GM19240 (cell line): ENCODE measurements around the gene PTRH2.

Experiments
- DNase-seq: peaks from one replicate; pipeline ENCODE4 v3.0.0; 2011; ENCODE audit warnings: low spot score; ENCODE audit not compliant: insufficient read length

Gene PTRH2

GRCh38 chr17:59722623-59723022 is 15.4 kb upstream of the PTRH2 start:
- no peak for DNase-seq

DNA sequence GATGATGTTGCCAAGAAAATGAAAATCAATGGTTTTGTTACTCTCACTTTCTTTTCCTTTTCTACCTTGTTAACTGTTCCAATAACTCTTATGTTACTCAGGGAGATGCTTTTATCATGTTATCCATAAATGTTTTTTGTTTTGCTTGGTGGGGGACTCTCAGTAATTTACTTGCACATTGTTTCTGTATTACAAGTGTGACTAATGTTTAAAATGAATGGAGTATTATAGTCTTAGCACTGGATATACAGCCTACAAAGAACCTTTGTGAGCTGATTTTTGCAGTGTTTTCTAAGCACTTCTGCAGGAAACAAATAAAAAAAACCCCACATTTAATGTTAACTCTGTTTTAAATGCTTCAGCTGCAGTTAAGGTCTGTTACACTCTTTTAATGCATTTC is 12.3 kb upstream of the PTRH2 start:
- no peak for DNase-seq

- no peak for DNase-seq
These were observed 9.2 kb upstream of the PTRH2 start for GRCh38 chr17:59716427-59716826.

GRCh38 chr17:59714255-59714654 is 7.0 kb upstream of the PTRH2 start:
- DNase-seq, result no peak

GRCh38 chr17:59712862-59713261 is 5.6 kb upstream of the PTRH2 start:
- no peak for DNase-seq

GRCh38 chr17:59711936-59712335 is 4.7 kb upstream of the PTRH2 start:
- DNase-seq, result no peak

- no peak for DNase-seq
These were observed 771 bp upstream of the PTRH2 start for GRCh38 chr17:59707971-59708430.

DNA sequence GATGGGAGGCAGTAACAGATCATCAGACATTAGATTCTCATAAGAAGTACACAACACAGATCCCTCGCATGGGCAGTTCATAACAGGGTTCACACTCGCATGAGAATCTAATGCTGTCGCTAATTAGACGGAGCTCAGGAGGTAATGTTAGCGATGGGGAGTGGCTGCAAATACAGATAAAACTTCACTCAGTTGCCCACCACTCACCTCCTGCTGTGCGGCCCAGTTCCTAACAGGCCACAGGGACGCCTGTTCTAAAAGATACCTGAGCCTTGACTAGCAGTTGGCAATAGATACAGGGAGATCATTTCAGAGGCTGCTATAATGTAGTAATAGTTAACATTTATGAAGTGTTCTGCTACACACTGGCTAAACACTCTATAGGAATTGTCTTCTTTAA is 4.9 kb downstream of the PTRH2 start:
- no peak for DNase-seq

GRCh38 chr17:59699786-59700185 is 7.4 kb downstream of the PTRH2 start:
- DNase-seq, result no peak

DNA sequence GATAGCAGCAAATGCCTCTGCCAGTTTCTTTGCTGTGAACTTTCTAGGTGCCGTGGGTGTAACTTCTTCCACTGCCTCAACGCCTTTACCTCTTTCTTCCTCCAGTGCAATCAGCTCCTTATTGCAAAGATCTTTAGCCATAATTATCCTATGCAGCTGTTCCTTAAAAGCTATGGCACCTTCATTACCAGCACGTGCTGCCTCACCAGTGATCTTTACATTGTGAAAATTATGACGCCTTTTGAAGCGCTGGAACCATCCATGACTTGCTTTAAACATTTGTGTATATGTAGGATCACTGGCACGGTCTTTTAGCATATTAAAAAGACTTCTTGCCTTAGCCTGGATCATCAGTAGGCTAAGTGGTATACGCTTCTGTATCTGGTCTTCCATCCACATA is 8.0 kb downstream of the PTRH2 start:
- no peak for DNase-seq

GRCh38 chr17:59698143-59698542 is 9.1 kb downstream of the PTRH2 start:
- no peak for DNase-seq

DNA sequence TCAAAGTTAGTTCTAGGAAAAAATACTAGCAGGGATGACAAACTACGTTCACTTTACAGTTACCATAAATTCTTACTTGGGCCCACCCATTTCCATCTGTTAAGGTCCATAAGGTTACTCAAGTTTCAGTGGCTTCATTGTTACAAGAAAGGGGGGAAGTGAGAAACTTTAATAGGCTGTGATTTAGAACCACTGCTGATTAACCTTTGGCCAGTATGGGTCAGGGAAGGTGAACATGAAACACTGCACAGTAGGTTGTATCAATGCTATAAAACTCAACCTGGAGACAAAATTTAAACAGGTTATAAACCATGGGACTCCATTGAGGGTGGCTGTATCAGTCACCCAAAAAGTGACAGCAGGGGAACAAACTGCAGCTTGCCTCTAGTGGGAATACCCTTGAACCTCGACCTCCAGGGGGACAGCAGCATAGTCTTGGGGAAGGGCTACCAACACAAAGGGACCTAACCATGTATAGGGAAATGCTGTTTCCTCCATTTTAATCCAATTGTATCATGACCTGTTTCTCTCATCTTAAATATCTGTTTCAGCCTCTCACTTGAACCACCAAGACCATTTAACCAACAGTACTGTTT is 10.4 kb downstream of the PTRH2 start:
- no peak for DNase-seq

- no peak for DNase-seq
These were observed 11.1 kb downstream of the PTRH2 start for GRCh38 chr17:59695945-59696681.

DNA sequence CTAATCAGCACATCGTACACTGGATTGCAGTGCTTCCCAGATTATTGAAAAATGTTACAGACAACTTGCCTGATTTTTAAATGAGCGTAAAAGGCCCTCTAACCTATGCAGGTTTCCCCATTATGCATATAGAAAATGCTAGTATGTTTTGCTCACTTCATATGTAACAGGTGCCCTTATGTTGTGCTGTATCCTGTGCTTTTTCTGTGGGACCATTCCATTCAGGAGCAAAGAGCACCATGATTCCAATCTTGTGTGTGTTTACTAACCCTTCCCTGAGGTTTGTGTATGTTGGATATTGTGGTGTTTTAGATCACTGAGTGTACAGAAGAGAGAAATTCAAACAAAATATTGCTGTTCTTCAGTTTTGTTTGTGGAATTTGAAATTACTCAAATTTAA is 12.9 kb downstream of the PTRH2 start:
- DNase-seq, result no peak

DNA sequence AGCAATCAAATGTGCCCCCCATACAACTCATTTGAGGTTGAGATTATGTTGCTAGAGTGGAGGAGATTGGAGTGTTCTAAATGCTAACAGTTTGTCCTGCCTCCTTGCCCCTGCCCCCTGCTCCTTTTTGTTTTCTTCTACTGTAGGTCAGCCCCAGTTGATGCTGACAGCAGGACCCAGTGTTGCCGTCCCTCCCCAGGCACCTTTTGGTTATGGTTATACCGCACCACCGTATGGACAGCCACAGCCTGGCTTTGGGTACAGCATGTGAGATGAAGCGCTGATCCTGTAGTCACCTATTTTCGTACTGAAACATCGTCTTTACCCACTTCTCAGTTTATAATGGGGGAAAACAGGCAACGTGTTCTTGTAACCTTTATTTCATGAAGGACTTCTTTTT is 13.6 kb downstream of the PTRH2 start:
- DNase-seq, result no peak

- DNase-seq, result no peak
These were observed 18.7 kb downstream of the PTRH2 start for GRCh38 chr17:59688496-59688895.

DNA sequence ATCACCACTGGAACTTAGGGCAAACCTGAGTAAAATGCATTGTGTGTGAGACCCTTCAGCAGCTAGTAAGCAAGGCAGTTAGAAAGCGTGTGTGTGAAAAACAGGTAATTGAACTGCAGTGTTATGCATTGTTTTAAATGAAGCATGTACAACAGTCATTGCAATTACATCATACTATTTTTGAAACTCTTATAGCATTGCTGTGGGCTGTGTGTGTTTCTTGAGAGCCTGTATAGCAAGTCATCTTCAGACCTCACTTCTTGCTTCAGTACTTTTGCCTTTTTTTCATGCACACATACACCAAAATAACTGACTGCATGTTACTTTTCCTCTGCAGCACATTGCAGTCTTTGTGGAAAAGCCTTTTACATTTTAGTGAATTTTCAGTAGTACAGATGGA is 19.2 kb downstream of the PTRH2 start:
- no peak for DNase-seq

DNA sequence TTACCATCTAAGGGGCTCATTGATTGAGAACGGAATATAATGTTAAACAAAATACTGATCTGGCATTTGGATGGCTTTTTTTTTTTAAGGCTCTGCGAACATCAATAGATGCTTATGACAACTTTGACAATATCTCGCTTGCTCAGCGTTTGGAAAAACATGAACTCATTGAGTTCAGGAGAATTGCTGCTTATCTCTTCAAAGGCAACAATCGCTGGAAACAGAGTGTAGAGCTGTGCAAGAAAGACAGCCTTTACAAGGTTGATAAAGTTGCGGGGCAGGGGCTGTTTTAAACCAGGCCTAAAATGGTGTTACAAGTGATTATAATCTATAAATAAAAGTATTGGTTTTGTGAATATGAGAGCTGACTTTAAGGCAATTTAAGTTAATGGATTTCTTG is 22.3 kb downstream of the PTRH2 start:
- no peak for DNase-seq

- no peak for DNase-seq
These were observed 23.9 kb downstream of the PTRH2 start for GRCh38 chr17:59683283-59683682.

DNA sequence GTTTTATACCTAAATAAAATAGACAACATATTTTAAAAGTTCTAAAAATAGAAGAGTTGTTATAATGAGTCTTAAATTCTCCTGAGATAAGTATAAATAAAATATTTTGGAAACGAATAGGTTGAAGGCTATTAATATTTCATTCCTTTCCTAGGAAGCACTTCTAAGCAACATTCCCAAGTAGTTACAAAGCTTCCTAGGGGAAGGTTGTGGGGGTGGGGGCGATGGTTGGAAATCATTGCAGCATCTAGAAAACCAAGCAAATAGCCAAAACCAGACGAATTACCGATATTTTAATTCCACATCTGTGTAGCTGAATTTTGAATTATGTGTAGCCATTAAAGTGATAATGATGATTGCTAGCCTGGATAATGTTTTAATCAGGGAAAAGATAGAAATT is 26.9 kb downstream of the PTRH2 start:
- no peak for DNase-seq

GRCh38 chr17:59678918-59679317 is 28.3 kb downstream of the PTRH2 start:
- no peak for DNase-seq

- no peak for DNase-seq
These were observed 30.5 kb downstream of the PTRH2 start for GRCh38 chr17:59676716-59677115.

DNA sequence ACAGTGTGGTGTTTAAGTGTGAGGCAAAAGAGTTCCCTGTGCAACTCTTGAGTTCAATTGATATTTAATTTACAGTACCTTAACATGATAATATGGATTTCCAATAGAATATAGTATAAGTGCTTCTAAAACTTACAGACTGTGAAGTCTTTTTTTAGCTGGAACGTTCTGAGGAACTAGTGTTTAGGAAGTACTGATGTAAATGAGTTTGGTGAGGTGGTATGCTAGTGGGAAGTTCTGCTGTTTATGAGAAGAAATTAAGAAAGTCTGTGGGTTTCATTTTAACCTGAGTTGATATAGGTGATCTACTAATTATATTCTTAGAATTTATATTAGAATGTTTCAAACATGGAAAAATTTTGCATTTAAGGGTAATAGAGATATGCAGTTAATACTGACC is 32.0 kb downstream of the PTRH2 start:
- no peak for DNase-seq
